Peyer's patch (tissue), 4 donors: ENCODE results near the gene STRIP1. TPM values are rescaled to one million over a fixed set of nuclear protein-coding genes. Genes with fewer than 3 reads are reported as not detected.

ENCODE experiments used
- DNase-seq, 3 donors: peaks; one replicate each; pipeline ENCODE4 v3.0.0-alpha.2; 2017 to 2019
- H3K27ac ChIP-seq, 4 donors: fragments of 200-600 bp; sonication (generic); one replicate each; pipeline ENCODE4 v1.5.1; 2016 to 2019
- H3K27me3 ChIP-seq, 2 donors: fragments of 200-600 bp; sonication (generic); one replicate each; pipeline ENCODE4 v1.5.1; 2019
- H3K36me3 ChIP-seq, 3 donors: fragments of 200-600 bp; sonication (generic); one replicate each; pipeline ENCODE4 v1.5.1; 2016 to 2019
- H3K4me1 ChIP-seq, 4 donors: fragments of 200-600 bp; sonication (generic); one replicate each; pipeline ENCODE4 v1.5.1; 2016 to 2019
- H3K4me3 ChIP-seq, 4 donors: fragments of 200-600 bp; sonication (generic); 1 replicate in 3 of 4; 2 replicates in 1 of 4; pipeline ENCODE4 v1.5.1; 2016 to 2019; ENCODE audit warnings: mild to moderate bottlenecking in 1 of 4
- H3K9me3 ChIP-seq, 4 donors: fragments of 200-600 bp; sonication (generic); one replicate each; pipeline ENCODE4 v1.5.1; 2016 to 2019; ENCODE audit warnings: mild to moderate bottlenecking in 1 of 4
- CTCF ChIP-seq, 6 experiments: fragments of 450-650 bp in 4 of 6; fragments of 200-600 bp in 2 of 6; sonication (generic) in 1 of 6; IDR thresholded peaks; one replicate each; pipeline ENCODE4 v1.5.1; 2017 to 2019; ENCODE audit warnings: antibody characterized with exemption in 6 of 6, mild to moderate bottlenecking in 3 of 6, moderate library complexity in 1 of 6
- POLR2A ChIP-seq, 2 donors: fragments of 450-650 bp; IDR thresholded peaks; one replicate each; pipeline ENCODE4 v1.5.1; 2017; ENCODE audit warnings: antibody characterized with exemption in 2 of 2, mild to moderate bottlenecking in 2 of 2, moderate library complexity in 2 of 2
- total RNA-seq, 4 donors: library from RNA; depleted of rRNA; stranded (reverse); fragments of >200 nt; gene quantifications; one replicate each; pipeline ENCODE4 v1.1.0, GENCODE V29; 2016

The STRIP1 gene
- total RNA-seq, 4 donors from 2014 or later: 25.6 to 117 (median 95.1) TPM

GRCh38 chr1:110008971-110009565, 25.4 kb upstream of the STRIP1 start:
- H3K9me3 ChIP-seq: no peaks in the 10 kb centered on the region
- DNase-seq: no peak
- no peaks in the 10 kb centered on the region for H3K27me3 ChIP-seq
- no peak overlapping the region for H3K27ac ChIP-seq
- H3K4me3 ChIP-seq: no peak overlapping the region
- TF ChIP-seq CTCF (IDR thresholded peaks at IDR 0.05) (no peak), POLR2A (IDR thresholded peaks at IDR 0.05) (no peak)
- peaks cover 0 to 19% (median 8%) of the 10 kb centered on the region in 4 donors for H3K4me1 ChIP-seq
- H3K36me3 ChIP-seq: peaks cover 0 to 52% (median 0%) of the 10 kb centered on the region in 3 donors

DNA sequence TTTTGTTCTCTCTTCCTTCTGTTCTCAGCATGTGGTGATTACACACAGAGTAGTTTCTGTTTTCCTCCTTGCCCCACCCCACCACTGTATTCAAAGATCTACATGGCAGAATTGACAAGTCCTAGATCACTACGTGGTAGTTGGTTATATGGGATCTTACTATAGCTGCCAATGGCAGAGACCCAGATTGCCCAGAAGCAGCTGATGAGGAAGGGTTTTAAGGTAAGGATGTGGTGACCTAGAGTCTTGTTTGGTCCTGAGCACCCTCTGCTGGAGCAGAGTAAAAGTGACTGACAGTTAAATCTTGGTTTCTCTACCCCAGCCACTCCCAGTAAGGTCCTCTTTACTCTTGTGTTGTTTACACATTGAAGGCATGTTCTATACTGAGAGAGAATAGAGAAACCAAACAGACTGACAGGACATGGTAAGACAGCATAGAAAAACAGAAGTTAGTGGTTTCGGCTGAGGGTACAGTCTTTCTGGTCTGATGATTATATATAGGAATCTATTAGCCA, 22.8 kb upstream of the STRIP1 start:
- Histone ChIP-seq H3K4me1 (peaks cover 0 to 10% (median 3%) of the 10 kb centered on the region in 4 donors), H3K27me3 (no peaks in the 10 kb centered on the region), H3K9me3 (no peaks in the 10 kb centered on the region), H3K4me3 (no peak overlapping the region), H3K36me3 (peaks cover 0 to 77% (median 0%) of the 10 kb centered on the region in 3 donors), H3K27ac (peak overlapping the region in 2 of 4 donors; percentile 59 to 75)
- DNase-seq: peak in 2 of 3 donors; percentile 61 to 77
- TF ChIP-seq POLR2A (IDR thresholded peaks at IDR 0.05): no peak
- TF ChIP-seq CTCF (IDR thresholded peaks at IDR 0.05): peak; percentile 45 to 74 (median 58)

DNA sequence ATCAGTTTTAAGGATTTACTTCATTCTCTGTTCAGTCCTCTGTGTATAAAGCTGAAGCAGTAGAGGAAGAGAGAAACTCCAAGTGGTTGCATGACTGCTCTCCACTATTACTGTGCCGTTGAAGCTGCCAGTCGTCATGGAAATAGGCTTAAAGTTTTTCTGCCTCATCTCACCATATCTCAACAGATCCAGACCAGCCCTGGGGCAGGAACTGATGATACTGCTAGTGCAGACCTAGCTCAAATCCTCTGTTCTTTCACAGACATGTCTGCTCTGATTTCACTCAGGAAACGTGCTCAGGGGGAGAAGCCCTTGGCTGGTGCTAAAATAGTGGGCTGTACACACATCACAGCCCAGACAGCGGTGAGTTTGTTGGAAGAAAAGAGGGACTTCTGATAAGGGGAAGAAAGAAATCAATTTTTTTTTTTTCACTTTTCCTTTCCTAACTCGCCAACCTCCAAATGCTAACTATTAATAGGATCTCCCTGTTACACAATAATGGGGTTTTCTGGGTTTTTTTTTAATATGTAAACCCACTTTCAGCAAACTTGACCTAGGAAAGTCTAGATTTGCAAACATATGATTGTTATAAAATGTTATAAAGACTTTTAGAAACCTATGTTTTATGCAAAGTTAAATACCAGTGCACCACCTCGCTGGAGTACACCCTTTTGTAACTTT, 22.2 kb upstream of the STRIP1 start:
- Histone ChIP-seq H3K4me1 (peaks cover 0 to 10% (median under 1%) of the 10 kb centered on the region in 4 donors), H3K9me3 (no peaks in the 10 kb centered on the region), H3K4me3 (no peak overlapping the region), H3K36me3 (peaks cover 0 to 84% (median 0%) of the 10 kb centered on the region in 3 donors), H3K27ac (peak overlapping the region in 2 of 4 donors; percentile 59 to 75), H3K27me3 (no peaks in the 10 kb centered on the region)
- peak in 2 of 3 donors; percentile 63 to 64 for DNase-seq
- no peak for TF ChIP-seq POLR2A (IDR thresholded peaks at IDR 0.05)
- no peak for TF ChIP-seq CTCF (IDR thresholded peaks at IDR 0.05)

DNA sequence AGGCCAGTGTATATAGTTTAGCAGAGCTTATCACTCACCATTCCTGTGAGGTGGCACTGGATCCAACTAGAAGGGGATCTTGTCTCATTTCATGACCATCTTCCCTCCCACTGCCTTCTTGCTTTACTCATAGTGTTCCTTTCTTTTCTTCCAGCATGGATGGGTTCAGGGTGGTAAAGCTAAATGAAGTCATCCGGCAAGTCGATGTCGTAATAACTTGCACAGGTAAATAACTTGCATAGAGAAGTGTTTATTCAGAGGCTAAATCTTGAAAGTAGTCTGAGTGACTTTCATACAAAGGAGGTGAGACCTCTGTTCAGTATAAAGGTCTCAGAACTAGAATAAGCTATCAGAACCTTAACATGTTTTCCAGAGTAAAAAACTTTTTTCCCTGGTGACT, 16.6 kb upstream of the STRIP1 start:
- H3K9me3 ChIP-seq: no peaks in the 10 kb centered on the region
- TF ChIP-seq CTCF (IDR thresholded peaks at IDR 0.05) (no peak), POLR2A (IDR thresholded peaks at IDR 0.05) (no peak)
- no peak overlapping the region for H3K4me3 ChIP-seq
- peaks cover 0 to 100% (median 0%) of the 10 kb centered on the region in 3 donors for H3K36me3 ChIP-seq
- DNase-seq: no peak
- no peak overlapping the region for H3K27ac ChIP-seq
- no peaks in the 10 kb centered on the region for H3K4me1 ChIP-seq
- no peaks in the 10 kb centered on the region for H3K27me3 ChIP-seq

- no peaks in the 10 kb centered on the region for H3K27me3 ChIP-seq
- peaks cover 0 to 100% (median 0%) of the 10 kb centered on the region in 3 donors for H3K36me3 ChIP-seq
- TF ChIP-seq POLR2A (IDR thresholded peaks at IDR 0.05) (no peak), CTCF (IDR thresholded peaks at IDR 0.05) (no peak)
- H3K4me3 ChIP-seq: no peak overlapping the region
- H3K27ac ChIP-seq: no peak overlapping the region
- H3K9me3 ChIP-seq: no peaks in the 10 kb centered on the region
- DNase-seq: no peak
- no peaks in the 10 kb centered on the region for H3K4me1 ChIP-seq
Observed at GRCh38 chr1:110018396-110018795, 16.0 kb upstream of the STRIP1 start.
